Stimulated activated CD8-positive, alpha-beta memory T cell treated with anti-CD3 and anti-CD28 coated beads, Interleukin-2, amount 100 ng/mL, for 48 hours (primary cell): ENCODE data around the gene CCDC27.

Experiments
- DNase-seq, 2 donors: peaks; one replicate each; pipeline ENCODE4 v3.0.0-alpha.2; 2020; ENCODE audit warnings: low read depth in 2 of 2

The CCDC27 gene

GRCh38 chr1:3752400-3752945, at the start of gene CCDC27:
Gene CCDC27, plus strand, starts transcription at chr1:3752450. Its CDS starts 32 bp downstream, at chr1:3752482.
- DNase-seq, result no peak

GRCh38 chr1:3702528-3702927, 49.7 kb upstream of the CCDC27 start:
- no peak for DNase-seq

- no peak for DNase-seq
Observed at GRCh38 chr1:3702990-3703728, 49.1 kb upstream of the CCDC27 start.

GRCh38 chr1:3703786-3704371, 48.4 kb upstream of the CCDC27 start:
- no peak for DNase-seq

- DNase-seq, result no peak
Observed at GRCh38 chr1:3705341-3705950, 46.8 kb upstream of the CCDC27 start.

GRCh38 chr1:3706651-3707297, 45.5 kb upstream of the CCDC27 start:
- no peak for DNase-seq

- no peak for DNase-seq
Observed at GRCh38 chr1:3707298-3707938, 44.8 kb upstream of the CCDC27 start.

- DNase-seq, result no peak
Observed at GRCh38 chr1:3707939-3708328, 44.3 kb upstream of the CCDC27 start.

- no peak for DNase-seq
Observed at GRCh38 chr1:3708791-3709190, 43.5 kb upstream of the CCDC27 start.

- DNase-seq, result no peak
Observed at GRCh38 chr1:3710251-3710650, 42.0 kb upstream of the CCDC27 start.

- no peak for DNase-seq
Observed at GRCh38 chr1:3711381-3711779, 40.9 kb upstream of the CCDC27 start.

GRCh38 chr1:3711780-3712451, 40.3 kb upstream of the CCDC27 start:
- DNase-seq, result no peak

GRCh38 chr1:3712573-3713535, 39.4 kb upstream of the CCDC27 start:
- no peak for DNase-seq

GRCh38 chr1:3713840-3714239, 38.4 kb upstream of the CCDC27 start:
- DNase-seq, result no peak

GRCh38 chr1:3714284-3714741, 37.9 kb upstream of the CCDC27 start:
- DNase-seq, result no peak

GRCh38 chr1:3714814-3715213, 37.4 kb upstream of the CCDC27 start:
- no peak for DNase-seq

- DNase-seq, result no peak
Observed at GRCh38 chr1:3716351-3716750, 35.9 kb upstream of the CCDC27 start.

- DNase-seq, result no peak
Observed at GRCh38 chr1:3717041-3717714, 35.1 kb upstream of the CCDC27 start.
